GM21515 (cell line): ENCODE results near the gene YRDC.
"Not testable (repeated sequence)": the region's sequence is repeated elsewhere in the genome, so short reads cannot be mapped to it uniquely, and the experiment has no call there.

Experiments
- ATAC-seq: cut with Tn5 transposase; IDR thresholded peaks from one replicate; pipeline ENCODE4 v1.9.1; 2021; ENCODE audit not compliant: unreplicated experiment

YRDC gene

GRCh38 chr1:37776946-37777516 lies 31.0 kb downstream of the YRDC start:
- ATAC-seq = no peak

DNA sequence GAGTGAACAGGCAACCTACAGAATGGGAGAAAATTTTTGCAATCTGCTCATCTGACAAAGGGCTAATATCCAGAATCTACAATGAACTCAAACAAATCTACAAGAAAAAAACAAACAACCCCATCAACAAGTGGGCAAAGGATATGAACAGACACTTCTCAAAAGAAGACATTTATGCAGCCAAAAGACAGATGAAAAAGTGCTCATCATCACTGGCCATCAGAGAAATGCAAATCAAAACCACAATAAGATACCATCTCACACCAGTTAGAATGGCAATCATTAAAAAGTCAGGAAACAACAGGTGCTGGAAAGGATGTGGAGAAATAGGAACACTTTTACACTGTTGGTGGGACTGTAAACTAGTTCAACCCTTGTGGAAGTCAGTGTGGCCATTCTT lies 36.6 kb downstream of the YRDC start:
- not testable (repeated sequence) for ATAC-seq

- no peak for ATAC-seq
Observed at GRCh38 chr1:37767488-37767887, 40.5 kb downstream of the YRDC start.

GRCh38 chr1:37765916-37766664 lies 41.9 kb downstream of the YRDC start:
- no peak for ATAC-seq

GRCh38 chr1:37764888-37765441 lies 43.0 kb downstream of the YRDC start, which contains the start of gene EPHA10:
EPHA10 (minus strand) TSS chr1:37765120; CDS start chr1:37765066, 54 bp downstream.
- ATAC-seq = no peak

DNA sequence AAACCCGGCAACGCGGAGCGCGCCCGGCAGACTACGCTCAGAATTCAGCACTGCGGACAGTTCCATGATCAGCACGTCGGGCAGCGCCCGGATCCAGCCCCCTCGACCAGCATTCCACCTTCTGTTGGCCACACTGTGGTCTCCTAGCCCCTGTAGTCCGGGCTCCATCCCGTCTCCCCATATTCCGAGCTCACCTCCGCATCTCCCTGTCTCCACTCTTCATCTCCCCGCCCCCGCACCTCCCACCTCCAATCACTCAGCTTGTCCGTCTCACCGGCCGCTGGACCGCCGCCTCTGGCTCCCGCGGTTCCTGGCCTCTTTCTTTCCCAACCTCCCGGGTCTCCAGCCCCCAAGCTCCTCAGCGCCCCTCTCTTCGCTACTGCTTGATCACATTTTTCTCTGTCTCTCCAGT lies 43.6 kb downstream of the YRDC start:
- ATAC-seq = no peak

- no peak for ATAC-seq
Observed at GRCh38 chr1:37763791-37764413, 44.1 kb downstream of the YRDC start.

- no peak for ATAC-seq
Observed at GRCh38 chr1:37762516-37762915, 45.5 kb downstream of the YRDC start.

DNA sequence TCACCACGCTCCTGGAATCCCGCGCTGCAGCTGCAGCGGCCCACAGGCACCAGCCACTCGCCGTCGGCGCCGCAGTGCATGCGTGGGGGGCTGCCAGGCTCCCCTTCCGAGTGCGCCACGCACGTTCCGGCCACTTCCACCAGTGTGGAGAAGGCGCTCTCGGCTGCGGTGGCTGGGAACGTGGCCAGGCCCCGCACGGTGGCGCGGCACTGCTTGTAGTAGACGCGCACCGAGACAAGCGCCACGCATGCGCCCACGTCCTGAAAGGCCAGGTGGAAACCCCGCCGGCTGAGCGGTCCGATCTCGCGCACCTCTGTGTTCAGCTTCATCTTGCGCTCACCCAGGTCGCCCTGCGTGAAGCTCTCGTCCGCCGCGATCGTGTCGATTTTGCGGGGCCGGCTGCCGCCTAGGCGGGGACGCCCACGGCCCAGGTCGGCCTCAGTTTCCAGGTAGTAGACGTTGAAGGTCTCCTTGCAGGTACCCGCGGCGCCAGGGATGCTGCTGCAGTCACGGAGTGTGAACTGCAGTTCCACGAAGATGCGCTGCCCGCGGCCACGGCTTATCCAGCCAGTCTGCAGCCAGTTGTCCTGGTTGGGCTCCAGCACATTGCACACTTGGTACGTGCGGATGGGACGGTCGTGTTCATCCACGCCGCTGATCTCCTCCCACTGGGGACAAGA lies 46.5 kb downstream of the YRDC start:
- no peak for ATAC-seq

- ATAC-seq = no peak
Observed at GRCh38 chr1:37759451-37759850, 48.6 kb downstream of the YRDC start.

GRCh38 chr1:37755951-37756560 lies 52.0 kb downstream of the YRDC start:
- no peak for ATAC-seq

GRCh38 chr1:37755290-37755689 lies 52.7 kb downstream of the YRDC start:
- ATAC-seq = no peak

DNA sequence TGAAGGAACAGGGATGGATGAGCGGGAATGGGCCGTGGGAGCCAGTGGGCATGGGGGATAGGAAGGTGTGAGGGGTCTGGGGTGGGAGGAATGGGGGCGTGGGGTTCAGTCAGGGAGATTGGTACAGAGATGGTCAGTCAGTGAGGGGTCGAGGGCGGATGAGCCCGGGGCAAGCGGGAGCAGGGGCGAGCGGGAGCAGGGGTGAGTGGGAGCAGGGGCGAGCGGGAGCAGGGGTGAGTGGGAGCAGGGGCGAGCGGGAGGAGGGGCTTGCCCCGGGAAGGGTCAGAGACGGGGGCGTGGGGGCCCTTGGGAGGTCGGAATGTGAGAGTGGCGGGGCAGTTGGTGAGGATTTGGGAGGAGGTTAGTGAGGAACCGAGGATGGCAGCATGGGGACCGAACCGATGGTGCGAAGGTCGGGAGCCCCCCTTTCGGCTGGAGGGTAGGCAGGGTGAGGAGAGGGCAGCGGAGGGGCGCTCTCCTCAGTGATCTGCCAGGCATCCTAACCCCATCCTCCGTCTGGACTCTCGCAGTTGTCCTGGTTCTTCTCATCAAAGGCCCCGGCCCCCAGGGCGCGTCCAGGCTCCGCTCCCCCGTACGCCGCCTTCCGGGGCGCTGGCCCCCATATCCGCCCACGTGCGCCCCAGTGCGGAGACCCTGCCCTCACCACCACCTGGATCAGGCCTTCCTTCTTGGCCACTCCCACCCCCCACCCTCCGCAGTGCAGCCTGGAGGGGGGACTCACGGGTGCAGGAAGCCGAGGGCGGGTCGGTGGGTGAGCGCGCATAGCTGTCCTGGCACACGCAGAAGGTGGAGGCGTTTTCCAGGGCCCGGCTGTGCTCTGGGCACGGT lies 54.3 kb downstream of the YRDC start:
- ATAC-seq = no peak
